ENCODE data around the gene BRD9.

- TF ChIP-seq CTCF (IDR thresholded peaks at IDR 0.05; ENCODE audit: low read depth, low read length): no peak
- TF ChIP-seq EZH2phosphoT487 (IDR thresholded peaks at IDR 0.05; ENCODE audit: low read depth): no peak
Observed at GRCh38 chr5:919356-920000, 26.9 kb upstream of the BRD9 start.
